ENCODE data around the gene EIF5.

EIF5 gene

GRCh38 chr14:103370087-103370486 is 36.0 kb downstream of the EIF5 start:
- no peak for DNase-seq (ENCODE audit: low read depth in 2 of 2)

DNA sequence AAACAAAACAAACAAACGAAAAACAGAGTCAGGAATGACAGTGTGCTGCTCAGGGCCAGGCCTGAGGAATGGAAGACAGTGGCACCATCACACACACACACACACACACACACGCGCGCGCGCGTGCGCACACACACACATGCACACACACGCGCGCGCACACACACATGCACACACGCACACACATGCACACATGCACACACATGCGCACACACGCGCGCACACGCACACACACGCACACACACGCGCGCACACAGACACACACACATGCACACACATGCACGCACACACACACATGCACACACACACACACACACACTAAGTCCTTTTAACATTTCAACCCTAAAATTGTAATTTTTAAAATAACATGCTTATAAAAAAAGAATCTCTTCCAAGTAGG is 38.0 kb downstream of the EIF5 start:
- DNase-seq (ENCODE audit: low read depth in 2 of 2), result no peak

DNA sequence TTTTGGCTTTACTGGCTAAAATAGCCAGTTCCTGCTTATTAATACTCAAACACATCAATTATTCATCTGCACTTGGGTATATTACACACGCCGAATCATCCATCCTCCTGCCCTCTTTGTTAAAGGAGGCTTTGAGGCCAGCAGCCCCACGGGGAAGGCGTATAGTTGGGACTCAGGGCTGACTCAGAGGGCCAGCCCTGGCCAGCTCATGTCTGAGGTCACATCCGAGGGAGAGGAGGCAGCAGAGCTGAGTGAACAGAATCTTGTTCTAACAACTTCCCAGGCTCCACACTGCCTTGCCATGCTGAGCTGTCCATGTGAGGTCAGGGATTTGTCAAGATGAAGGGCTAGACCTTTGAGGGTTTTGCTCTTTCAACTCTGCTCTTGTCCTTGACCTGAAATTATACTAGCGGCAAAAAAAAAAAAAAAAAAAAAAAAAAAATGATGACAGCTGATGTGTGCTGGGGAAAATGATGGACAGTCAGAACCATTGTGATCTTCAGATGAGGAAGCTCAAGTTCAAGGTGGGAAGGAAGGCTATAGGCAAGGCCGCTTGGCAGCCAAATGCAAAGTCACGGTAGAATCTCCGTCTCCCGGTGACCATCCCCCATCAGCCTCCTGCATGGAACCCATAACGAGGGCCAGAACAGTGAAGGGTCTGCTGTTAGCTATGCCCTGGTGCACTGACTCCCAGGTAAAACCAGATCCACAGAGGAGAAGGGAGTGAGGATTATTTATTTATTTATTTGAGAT is 38.7 kb downstream of the EIF5 start:
- no peak for DNase-seq (ENCODE audit: low read depth in 2 of 2)

- no peak for DNase-seq (ENCODE audit: low read depth in 2 of 2)
These were observed 40.1 kb downstream of the EIF5 start for GRCh38 chr14:103374121-103374520.

GRCh38 chr14:103377522-103378037 is 43.5 kb downstream of the EIF5 start:
- no peak for DNase-seq (ENCODE audit: low read depth in 2 of 2)

DNA sequence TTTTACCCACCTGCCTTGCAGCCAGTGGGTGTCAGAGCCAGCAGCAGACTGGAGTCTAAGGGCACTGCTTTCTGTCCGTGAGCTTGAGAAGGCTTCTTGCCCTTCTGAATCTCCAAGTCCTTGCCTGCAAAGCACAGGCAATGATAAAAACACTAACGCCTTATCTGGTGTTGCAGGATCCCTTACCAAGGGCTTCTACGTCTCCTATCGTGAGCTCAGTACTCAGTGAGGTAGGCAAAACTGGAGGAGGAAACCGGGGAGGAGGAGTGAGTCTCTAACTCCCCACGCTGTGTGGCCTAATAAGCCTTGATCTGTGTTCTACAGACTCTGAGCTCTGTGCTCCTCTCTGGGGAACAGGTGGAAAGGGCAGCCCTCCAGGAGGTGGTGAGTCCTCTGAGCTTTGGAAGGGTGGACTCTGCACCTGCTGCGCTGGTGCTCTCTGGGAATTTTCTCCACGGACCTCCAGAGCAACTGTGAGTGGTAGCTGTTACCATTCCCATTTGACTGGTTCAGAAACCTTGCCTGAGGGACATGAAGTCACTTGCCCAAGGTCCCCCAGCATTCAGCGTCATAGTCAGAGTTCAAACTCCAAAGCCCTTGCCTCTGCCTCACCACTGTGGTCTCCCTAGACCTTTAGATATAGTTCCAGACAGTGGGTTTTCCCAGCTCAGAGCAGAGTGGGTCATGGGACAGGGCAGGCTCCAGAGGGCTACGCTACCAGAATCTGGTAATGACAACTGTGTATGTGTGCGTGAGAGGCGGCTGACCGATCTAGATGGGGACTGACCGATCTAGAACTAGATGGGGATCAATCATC is 44.2 kb downstream of the EIF5 start:
- no peak for DNase-seq (ENCODE audit: low read depth in 2 of 2)

DNA sequence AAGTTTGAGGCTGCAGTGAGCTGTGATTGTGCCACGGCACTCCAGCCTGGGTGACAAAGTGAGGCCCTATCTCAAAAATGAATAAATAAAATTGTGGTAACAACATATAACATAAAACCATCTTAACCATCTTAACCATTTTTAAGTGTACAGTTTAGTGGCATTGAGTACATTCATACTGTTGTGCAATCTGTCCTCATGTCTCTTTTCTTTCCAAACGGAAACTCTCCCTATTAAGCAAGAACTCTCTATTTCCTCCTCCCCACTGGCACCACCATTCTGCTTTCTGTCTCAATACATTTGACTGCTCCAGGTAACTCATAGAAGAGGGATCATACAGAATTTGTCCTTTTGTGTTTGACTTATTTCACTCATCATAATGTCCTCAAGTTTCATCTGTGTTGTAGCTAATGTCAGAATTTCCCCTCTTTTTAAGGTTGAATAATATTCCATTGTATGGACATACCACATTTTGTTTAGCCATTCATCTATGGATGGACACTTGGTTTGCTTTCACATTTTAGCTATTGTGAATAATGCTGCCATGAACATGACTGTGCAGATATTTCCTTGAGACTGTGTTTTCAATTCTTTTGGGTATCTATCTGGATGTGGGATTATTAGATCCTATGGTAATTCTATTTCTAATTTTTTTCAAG is 46.8 kb downstream of the EIF5 start:
- no peak for DNase-seq (ENCODE audit: low read depth in 2 of 2)

- no peak for DNase-seq (ENCODE audit: low read depth in 2 of 2)
These were observed 48.3 kb downstream of the EIF5 start for GRCh38 chr14:103382376-103382775.

DNA sequence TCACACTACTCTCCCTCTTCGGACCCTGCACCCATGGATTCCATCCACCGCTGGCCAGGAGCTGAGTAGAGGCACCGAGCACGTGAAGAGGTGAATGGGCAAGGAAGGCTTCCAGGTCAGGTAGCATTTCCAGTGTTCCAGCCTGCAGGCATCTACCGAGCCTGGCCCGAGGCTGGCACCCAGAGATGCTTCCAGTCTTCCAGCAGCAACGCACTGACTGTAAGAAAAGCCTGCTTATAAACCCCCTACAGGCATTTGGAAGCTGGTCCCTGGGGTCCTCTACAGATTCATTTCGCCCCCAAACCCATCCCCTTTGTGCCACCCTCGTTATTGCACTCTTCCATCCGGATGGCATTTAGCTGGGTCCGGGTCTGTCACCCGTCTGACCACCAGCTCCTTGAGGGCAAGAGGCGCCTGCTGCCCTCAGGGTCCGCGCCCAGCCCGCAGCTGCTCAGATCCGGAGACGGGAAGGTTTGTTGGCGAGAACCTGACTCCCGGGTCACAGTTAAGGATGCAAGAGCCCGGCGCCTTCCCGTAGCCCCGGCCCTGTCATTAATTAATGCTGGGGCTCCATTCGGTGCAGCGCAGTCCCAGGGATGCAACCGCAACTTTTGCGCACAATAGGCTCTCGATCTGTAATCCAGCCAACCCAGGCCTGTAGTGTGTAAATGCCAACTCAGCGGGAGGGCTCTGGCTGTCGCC is 50.6 kb downstream of the EIF5 start:
- no peak for DNase-seq (ENCODE audit: low read depth in 2 of 2)

GRCh38 chr14:103385152-103385928 is 51.3 kb downstream of the EIF5 start, which contains the start of gene MARK3:
Gene MARK3, plus strand, starts transcription at chr14:103385415. Its CDS starts 615 bp downstream, at chr14:103386030.
- peak; percentile 92 for DNase-seq (ENCODE audit: low read depth in 2 of 2)

DNA sequence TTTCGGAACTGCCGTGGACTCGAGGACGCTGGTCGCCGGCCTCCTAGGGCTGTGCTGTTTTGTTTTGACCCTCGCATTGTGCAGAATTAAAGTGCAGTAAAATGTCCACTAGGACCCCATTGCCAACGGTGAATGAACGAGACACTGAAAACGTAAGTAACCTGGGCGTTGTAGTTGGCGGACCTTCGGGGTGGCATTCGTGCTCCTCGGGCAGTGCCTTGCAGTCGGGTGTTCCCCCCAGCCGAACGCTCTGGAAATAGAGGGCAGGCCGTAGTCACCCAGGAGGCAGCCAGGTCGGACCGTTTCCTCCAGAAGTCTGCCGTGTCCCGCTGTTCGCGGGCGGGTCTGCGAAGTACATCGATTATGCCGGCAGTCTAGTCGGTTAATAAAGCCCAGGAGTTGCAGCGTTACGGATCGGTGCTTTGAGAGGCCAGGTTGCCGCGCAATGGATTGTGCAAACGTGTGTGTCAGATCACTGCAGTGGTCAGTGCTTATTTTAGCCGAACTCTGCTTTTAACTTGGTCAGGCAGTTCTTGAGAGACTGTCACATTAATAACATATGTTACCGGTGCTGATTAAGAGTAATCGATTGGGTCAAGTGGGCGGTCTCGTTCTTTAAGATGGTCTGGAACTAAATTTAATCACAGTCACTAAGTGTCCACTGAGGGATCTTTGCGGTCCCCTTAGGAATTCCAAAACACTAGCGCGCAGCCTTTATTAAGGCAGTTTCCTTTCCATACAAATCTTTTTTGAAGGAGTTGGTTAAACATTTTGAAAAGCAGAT is 52.1 kb downstream of the EIF5 start:
- peak in 1 of 2 donors; percentile 6 for DNase-seq (ENCODE audit: low read depth in 2 of 2)

GRCh38 chr14:103386713-103387329 is 52.8 kb downstream of the EIF5 start:
- no peak for DNase-seq (ENCODE audit: low read depth in 2 of 2)

GRCh38 chr14:103388664-103389063 is 54.6 kb downstream of the EIF5 start:
- no peak for DNase-seq (ENCODE audit: low read depth in 2 of 2)

- no peak for DNase-seq (ENCODE audit: low read depth in 2 of 2)
These were observed 56.6 kb downstream of the EIF5 start for GRCh38 chr14:103390605-103391004.

DNA sequence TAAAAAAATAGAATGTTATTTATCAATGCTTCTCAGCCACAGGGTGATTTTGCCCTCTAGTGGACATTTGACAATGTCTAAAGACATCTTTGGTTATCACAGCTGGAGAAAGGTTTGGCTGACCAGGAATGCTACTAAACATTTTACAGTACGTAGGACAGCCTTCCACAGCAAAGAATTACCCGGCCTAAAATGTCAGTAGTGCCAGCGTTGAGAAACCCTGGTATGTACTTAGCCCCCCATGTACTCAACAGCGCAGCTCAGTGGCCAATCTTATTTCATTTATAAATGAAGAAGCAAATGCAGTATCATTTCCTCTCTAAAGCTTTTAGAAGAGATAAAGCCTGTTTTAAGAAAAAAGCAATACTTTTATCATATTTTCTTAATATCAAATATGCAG is 57.0 kb downstream of the EIF5 start:
- peak in 1 of 2 donors; percentile 8 for DNase-seq (ENCODE audit: low read depth in 2 of 2)

DNA sequence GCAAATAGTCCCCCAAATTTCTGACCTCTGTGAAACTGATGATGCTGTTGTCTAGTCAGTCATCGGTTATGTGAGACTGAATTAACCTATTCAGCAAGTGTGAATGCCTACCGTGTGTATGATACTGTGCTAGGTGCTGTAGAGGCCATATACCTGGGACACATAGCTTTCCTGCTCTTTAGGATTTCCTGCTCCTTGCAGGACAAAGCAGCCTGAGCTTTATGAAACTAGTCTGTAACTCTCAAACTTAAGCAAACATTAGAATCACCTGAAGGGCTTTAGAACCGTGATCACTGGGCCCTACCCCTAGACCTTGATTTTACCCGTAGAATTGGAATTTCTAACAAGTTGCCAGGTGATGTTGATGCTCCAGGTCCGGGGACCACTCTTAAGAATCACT is 58.1 kb downstream of the EIF5 start:
- no peak for DNase-seq (ENCODE audit: low read depth in 2 of 2)

DNA sequence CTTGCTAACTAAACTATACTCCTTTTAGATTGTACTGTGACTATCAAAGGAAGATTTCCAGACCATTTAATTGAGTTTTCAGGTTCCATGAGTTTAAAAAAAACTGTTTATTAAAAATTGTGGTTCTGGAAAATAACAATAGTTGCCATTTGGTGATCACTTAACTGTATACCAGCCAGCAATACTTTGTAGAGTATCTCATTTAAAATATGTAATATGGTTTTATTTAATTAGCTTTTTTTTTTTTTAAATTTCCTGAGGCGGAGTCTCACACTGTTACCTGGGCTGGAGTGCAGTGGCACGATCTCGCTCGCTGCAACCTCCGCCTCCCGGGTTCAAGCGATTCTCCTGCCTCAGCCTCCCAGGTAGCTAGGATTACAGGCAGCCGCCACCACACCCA is 58.5 kb downstream of the EIF5 start:
- DNase-seq (ENCODE audit: low read depth in 2 of 2), result no peak

- DNase-seq (ENCODE audit: low read depth in 2 of 2), result no peak
These were observed 59.0 kb downstream of the EIF5 start for GRCh38 chr14:103393070-103393469.

Data from stimulated activated CD8-positive, alpha-beta memory T cell treated with anti-CD3 and anti-CD28 coated beads, Interleukin-2, amount 100 ng/mL, for 1 hour (primary cell).